Small intestine (tissue), 7 donors: Measurements from ENCODE around the gene USP31. TPM values are rescaled to one million over a fixed set of nuclear protein-coding genes. Genes with fewer than 3 reads are reported as not detected.
A peak's percentile ranks its signal among the peaks of the same experiment; 100 is the strongest.

Source experiments
- DNase-seq, 2 donors: peaks; one replicate each; pipeline versions ENCODE4 v3.0.0 to v3.0.0-alpha.2; 2013
- FAIRE-seq: peaks from 2 replicates; lab custom pipeline; 2012; peaks lifted over from hg19 to GRCh38; lab: Jason Lieb, UNC
- H3K27ac ChIP-seq, 3 donors: one replicate each; pipeline ENCODE4 v1.5.1; 2013; ENCODE audit warnings: low read length in 2 of 3, mild to moderate bottlenecking in 2 of 3, control low read depth in 1 of 3, inconsistent platforms in 1 of 3, low read depth in 1 of 3, moderate library complexity in 1 of 3
- H3K27me3 ChIP-seq, 3 donors: one replicate each; pipeline ENCODE4 v1.6.1; 2013; ENCODE audit warnings: low read length in 3 of 3, inconsistent platforms in 1 of 3; ENCODE audit not compliant: control insufficient read depth in 3 of 3, insufficient read depth in 3 of 3
- H3K36me3 ChIP-seq, 3 donors: one replicate each; pipeline ENCODE4 v1.6.1; 2013; ENCODE audit warnings: low read length in 3 of 3, inconsistent platforms in 1 of 3, low read depth in 1 of 3, mild to moderate bottlenecking in 1 of 3, moderate library complexity in 1 of 3; ENCODE audit not compliant: control insufficient read depth in 3 of 3, insufficient read depth in 2 of 3
- H3K4me1 ChIP-seq, 3 donors: one replicate each; pipeline ENCODE4 v1.6.1; 2013; ENCODE audit warnings: low read length in 2 of 3, inconsistent platforms in 1 of 3, low read depth in 1 of 3, mild to moderate bottlenecking in 1 of 3, moderate library complexity in 1 of 3; ENCODE audit not compliant: control insufficient read depth in 3 of 3, insufficient read depth in 2 of 3
- H3K4me3 ChIP-seq, 3 donors: one replicate each; pipeline ENCODE4 v1.5.1; 2013; ENCODE audit warnings: low read length in 3 of 3, control low read depth in 1 of 3, inconsistent platforms in 1 of 3, low read depth in 1 of 3, mild to moderate bottlenecking in 1 of 3, moderate library complexity in 1 of 3
- H3K9me3 ChIP-seq, 2 donors: one replicate each; pipeline ENCODE4 v1.6.1; 2013; ENCODE audit warnings: low read depth in 1 of 2, low read length in 1 of 2; ENCODE audit not compliant: control insufficient read depth in 2 of 2, insufficient read depth in 1 of 2
- WGBS, 3 donors: extraction: QIAGEN DNeasy Blood & Tissue Kit; methylation state at CpG; one replicate each; pipeline ENCODE4 v1.1.7; 2013; 5-methylcytosine and 5-hydroxymethylcytosine counted together
- polyA plus RNA-seq, 4 donors: library from polyadenylated mRNA; stranded (reverse) in 3 of 4; unstranded in 1 of 4; fragments of 200-250 nt in 3 of 4; fragments of 120-200 nt in 1 of 4; gene quantifications; one replicate each; pipeline versions ENCODE4 v1.2.1 to v1.2.3, GENCODE V29; 2013
- donor health status: healthy with polysubstance abuse.
- donor health status: control.
- donor health status: control.
- donor health status: Bipolar disorder and iron deficiency.
- donor health status: healthy.

The USP31 gene
- polyA plus RNA-seq, 4 donors: 0.89 to 3.1 (median 2.3) TPM

GRCh38 chr16:23152386-23153178 is 3.3 kb upstream of the USP31 start:
- WGBS, 3 donors: 74 to 81% (median 76%) methylated on average over 12 of the region's 12 CpGs
- no peak for FAIRE-seq
- H3K27ac ChIP-seq: no peak overlapping the region

GRCh38 chr16:23149993-23150364 is 727 bp upstream of the USP31 start:
- 10 to 41% (median 28%) methylated on average over 4 of the region's 4 CpGs for WGBS, 3 donors
- Histone ChIP-seq H3K27ac (no peak overlapping the region), H3K4me3 (peak overlapping the region in 1 of 3 donors; percentile 52), H3K27me3 (no peaks in the 10 kb centered on the region), H3K9me3 (no peaks in the 10 kb centered on the region), H3K4me1 (peaks cover 3 to 7% (median 3%) of the 10 kb centered on the region in 3 donors), H3K36me3 (no peaks in the 10 kb centered on the region)
- FAIRE-seq: no peak
- no peak for DNase-seq

More at GRCh38 chr16:23152386-23153178, 3.3 kb upstream of the USP31 start:
- H3K9me3 ChIP-seq: no peaks in the 10 kb centered on the region
- no peak for DNase-seq
- H3K27me3 ChIP-seq: no peaks in the 10 kb centered on the region
- peaks cover 3% of the 10 kb centered on the region in 3 donors for H3K4me1 ChIP-seq
- H3K36me3 ChIP-seq: no peaks in the 10 kb centered on the region
- no peak overlapping the region for H3K4me3 ChIP-seq

- Histone ChIP-seq H3K9me3 (no peaks in the 10 kb centered on the region), H3K4me3 (peak overlapping the region; percentile 46 to 84 (median 73)), H3K4me1 (peaks cover 3 to 7% (median 3%) of the 10 kb centered on the region in 3 donors), H3K27me3 (no peaks in the 10 kb centered on the region), H3K36me3 (no peaks in the 10 kb centered on the region), H3K27ac (peak overlapping the region in 2 of 3 donors; percentile 81 to 90)
- WGBS, 3 donors: 0 to 1% (median 0%) methylated on average over 53 to 103 of the region's 103 CpGs
- no peak for FAIRE-seq
- peak; percentile 78 to 83 for DNase-seq
Measured at GRCh38 chr16:23148513-23149266, 562 bp downstream of the USP31 start.

GRCh38 chr16:23148166-23148512 is 1.1 kb downstream of the USP31 start:
- FAIRE-seq (no peak), DNase-seq (no peak)
- H3K4me3 ChIP-seq: peak overlapping the region; percentile 46 to 84 (median 73)
- peaks cover 3 to 12% (median 3%) of the 10 kb centered on the region in 3 donors for H3K4me1 ChIP-seq
- H3K36me3 ChIP-seq: no peaks in the 10 kb centered on the region
- no peaks in the 10 kb centered on the region for H3K9me3 ChIP-seq
- H3K27me3 ChIP-seq: no peaks in the 10 kb centered on the region
- peak overlapping the region in 2 of 3 donors; percentile 81 to 90 for H3K27ac ChIP-seq
- WGBS, 3 donors: 36 to 48% (median 36%) methylated on average over 7 of the region's 7 CpGs

GRCh38 chr16:23147666-23148065 is 1.6 kb downstream of the USP31 start:
- Histone ChIP-seq H3K4me3 (no peak overlapping the region), H3K36me3 (no peaks in the 10 kb centered on the region), H3K27me3 (no peaks in the 10 kb centered on the region), H3K27ac (no peak overlapping the region), H3K9me3 (no peaks in the 10 kb centered on the region), H3K4me1 (peaks cover 3 to 12% (median 3%) of the 10 kb centered on the region in 3 donors)
- DNase-seq (no peak), FAIRE-seq (no peak)
- 77 to 83% (median 83%) methylated on average over 4 of the region's 4 CpGs for WGBS, 3 donors

GRCh38 chr16:23146877-23147601 is 2.2 kb downstream of the USP31 start:
- Histone ChIP-seq H3K27ac (no peak overlapping the region), H3K4me3 (no peak overlapping the region), H3K27me3 (no peaks in the 10 kb centered on the region), H3K4me1 (peaks cover 3 to 12% (median 6%) of the 10 kb centered on the region in 3 donors), H3K9me3 (no peaks in the 10 kb centered on the region), H3K36me3 (no peaks in the 10 kb centered on the region)
- DNase-seq: no peak
- no peak for FAIRE-seq
- 67 to 81% (median 77%) methylated on average over 17 of the region's 17 CpGs for WGBS, 3 donors

GRCh38 chr16:23145608-23146007 is 3.6 kb downstream of the USP31 start:
- Histone ChIP-seq H3K36me3 (no peaks in the 10 kb centered on the region), H3K27ac (no peak overlapping the region), H3K4me1 (peaks cover 6 to 14% (median 7%) of the 10 kb centered on the region in 3 donors), H3K9me3 (no peaks in the 10 kb centered on the region), H3K4me3 (no peak overlapping the region), H3K27me3 (no peaks in the 10 kb centered on the region)
- WGBS, 3 donors: 42 to 59% (median 43%) methylated on average over 3 of the region's 3 CpGs
- DNase-seq: no peak
- no peak for FAIRE-seq

GRCh38 chr16:23145186-23145585 is 4.1 kb downstream of the USP31 start:
- H3K9me3 ChIP-seq: no peaks in the 10 kb centered on the region
- H3K4me1 ChIP-seq: peaks cover 6 to 14% (median 7%) of the 10 kb centered on the region in 3 donors
- FAIRE-seq: no peak
- H3K36me3 ChIP-seq: no peaks in the 10 kb centered on the region
- no peak overlapping the region for H3K27ac ChIP-seq
- 83 to 92% (median 88%) methylated on average over 6 of the region's 6 CpGs for WGBS, 3 donors
- no peak for DNase-seq
- H3K4me3 ChIP-seq: no peak overlapping the region
- no peaks in the 10 kb centered on the region for H3K27me3 ChIP-seq
